GM18502 (cell line): ENCODE measurements around the gene TSR2.
"Not testable (repeated sequence)": the region's sequence is repeated elsewhere in the genome, so short reads cannot be mapped to it uniquely, and the experiment has no call there.

Source experiments
- ATAC-seq: cut with Tn5 transposase; IDR thresholded peaks from one replicate; pipeline ENCODE4 v1.9.1; 2021; ENCODE audit warnings: mild to moderate bottlenecking; ENCODE audit not compliant: unreplicated experiment, poor library complexity

The TSR2 gene

DNA sequence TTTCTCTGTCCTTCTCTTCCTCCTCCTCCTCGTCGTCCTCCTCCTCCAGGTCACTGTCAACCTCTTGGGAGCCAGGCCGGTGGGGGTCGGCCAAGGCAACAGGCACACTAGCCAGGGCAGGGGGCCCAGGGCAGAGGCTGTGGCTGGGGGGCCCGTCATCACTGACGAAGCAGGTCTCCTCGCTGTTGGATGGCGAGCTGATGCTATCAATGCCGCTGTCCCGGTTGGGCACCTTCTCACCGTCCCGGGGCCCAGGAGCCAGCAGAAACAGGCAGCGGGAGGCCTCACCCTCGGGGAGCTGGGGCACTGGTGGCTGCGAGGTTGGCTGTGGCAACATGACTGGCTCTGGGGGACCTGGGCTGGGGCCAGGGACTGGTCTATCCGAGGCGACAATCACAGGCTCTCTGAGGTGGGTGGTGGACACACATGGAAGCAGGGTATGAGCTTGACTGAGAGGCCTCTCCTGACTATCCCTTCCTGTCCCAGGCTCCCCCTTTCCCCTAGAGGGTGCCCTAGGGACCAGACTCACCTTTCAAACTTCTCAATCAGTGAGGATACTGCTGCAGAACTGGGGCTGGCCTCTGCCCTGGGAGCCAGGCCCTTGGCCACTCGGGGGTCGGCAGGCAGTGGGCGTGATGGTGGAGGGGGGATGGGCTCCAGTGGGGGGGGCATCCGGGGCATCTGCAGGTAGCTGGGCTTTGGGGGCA lies 30.0 kb downstream of the TSR2 start:
- ATAC-seq: no peak

DNA sequence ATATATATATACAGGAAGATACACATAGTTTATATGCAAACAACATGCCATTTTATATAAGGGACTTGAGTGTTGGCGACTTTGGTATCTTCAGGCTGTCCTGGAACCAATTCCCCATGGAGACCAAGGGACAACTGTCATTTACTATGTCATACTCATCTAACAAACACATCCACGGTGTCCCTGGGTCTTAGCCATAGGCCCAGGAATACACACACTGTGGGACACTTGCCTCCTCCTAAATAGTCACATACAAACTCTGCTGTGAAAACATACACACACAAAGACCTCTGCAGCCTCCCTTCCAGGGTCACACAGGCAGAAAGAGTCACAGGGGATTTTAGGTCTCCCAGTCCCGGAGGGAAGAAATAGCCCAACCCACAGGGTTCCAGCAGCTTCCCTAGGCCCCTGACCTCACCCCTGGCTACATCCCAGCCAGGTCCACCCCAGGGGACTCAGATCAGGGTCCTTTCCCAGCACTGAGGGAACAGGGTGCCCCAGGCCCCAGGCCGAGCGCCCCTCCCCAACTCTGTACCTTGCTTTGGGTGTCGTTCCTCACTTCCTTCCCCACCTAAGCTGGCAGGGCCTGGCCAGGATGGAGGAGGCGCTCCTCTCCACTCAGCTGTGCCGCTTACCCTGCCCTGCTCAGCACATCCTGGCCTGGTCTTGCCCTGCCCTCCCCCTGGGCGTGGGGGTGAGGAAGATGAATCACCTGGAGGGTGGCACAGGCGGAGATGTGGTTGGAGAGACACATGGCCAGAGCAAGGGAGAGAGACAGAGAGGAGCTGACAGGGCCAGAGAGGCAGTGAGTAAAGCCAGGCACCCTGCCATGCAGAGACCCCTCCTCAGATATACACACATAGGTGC lies 34.0 kb downstream of the TSR2 start:
- ATAC-seq: no peak

DNA sequence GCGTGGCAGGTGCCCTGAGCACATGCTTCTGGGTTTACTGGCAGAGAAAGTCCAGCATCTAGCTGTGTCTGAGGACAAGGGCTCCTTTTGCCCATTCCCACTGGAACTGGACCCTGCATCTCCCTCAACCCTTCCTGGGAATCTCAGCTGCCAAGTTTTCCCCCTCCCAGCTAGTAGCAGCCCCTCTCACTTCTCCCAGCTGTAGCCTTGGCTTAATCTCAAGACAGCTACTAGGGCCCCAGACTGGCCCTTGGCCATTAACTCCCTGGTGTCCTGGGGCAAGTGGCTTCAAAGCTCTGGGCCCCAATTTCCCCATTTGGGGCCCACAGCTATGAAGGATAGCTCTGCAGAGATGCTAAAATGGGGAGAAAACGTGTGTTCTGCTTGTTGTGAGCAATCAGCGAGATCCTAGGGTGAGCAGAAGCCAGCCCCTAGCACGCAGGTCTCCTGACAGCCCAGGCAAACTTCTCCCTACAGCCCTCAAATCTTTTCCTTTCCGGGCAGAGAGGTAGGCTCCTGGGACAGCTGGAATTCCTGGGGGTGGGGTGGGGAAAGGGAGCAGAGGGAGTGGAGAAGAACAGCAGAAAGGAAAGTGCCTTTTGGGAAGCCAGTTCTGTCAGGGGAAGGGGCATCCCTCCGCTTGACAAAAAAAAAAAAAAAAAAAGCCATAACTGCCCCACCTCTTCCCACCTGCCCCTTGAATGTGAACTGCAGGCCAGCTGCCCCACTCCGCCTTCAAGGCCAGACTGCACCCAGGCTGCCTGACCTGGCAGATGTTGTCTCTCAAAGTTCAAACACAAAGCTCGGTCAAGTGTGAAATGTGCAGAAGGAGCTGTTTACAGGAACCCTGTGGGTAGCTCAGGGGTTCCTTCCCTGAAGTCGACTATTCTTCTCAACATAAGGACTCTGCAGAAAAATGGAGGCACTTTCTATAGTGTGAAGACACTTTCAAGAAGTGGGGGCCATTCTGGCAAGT lies 39.2 kb downstream of the TSR2 start:
- ATAC-seq: no peak

DNA sequence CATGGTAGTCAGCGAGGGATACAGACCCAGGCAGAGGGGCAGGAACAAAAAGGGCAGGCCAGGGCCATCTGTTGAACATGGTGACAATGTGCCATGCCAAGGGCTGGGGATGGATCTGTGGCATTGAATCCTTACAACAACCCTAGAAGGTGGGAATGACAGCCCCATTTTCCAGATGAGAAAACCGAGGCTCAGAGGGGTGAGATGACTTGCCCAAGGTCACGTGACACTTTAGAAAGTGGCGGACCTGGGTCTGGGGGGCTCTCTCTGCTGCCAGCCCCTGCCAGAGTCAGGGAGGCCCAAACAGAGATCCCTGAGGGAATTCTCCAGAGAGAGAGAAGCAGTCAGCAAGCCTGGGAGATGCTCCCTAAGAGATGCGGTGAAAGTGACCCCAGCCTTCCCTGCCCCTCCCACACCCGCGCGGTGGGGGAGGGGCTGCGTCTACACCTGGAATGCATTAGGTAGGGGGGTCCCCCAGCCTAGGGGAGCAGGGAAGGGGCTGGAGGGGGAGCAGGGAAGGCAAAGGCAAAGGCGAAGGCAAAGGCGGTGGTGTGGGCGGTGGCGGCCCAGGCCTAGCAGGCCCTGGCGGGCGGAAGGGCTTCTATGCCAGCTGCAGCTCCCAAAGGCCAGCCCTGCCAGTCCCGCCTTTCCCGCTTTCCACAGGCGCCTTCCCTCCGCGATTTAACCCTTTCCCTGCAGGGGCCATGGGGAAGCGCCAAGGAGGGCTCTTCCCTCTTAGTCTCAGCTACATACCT lies 42.8 kb downstream of the TSR2 start:
- ATAC-seq: no peak

DNA sequence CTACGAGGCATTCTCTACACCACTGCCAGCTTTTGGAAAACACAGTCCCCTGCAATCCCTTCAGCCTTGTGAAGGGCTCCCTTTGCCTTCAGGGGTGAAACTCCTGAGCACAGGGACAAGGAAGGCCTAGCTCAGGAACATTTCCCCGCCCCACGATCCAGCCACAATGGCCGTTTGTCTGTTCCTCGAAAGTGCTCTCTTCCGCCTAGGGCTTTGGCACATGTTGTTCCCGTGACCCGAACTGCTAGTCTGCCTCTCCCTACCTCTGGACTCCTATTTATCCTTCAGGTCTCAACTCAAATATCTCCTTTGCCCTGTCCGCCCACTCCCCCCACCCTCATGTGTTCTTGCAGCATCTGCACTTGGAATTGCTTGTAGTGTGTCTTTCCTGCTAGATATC lies 43.7 kb downstream of the TSR2 start:
- no peak for ATAC-seq

DNA sequence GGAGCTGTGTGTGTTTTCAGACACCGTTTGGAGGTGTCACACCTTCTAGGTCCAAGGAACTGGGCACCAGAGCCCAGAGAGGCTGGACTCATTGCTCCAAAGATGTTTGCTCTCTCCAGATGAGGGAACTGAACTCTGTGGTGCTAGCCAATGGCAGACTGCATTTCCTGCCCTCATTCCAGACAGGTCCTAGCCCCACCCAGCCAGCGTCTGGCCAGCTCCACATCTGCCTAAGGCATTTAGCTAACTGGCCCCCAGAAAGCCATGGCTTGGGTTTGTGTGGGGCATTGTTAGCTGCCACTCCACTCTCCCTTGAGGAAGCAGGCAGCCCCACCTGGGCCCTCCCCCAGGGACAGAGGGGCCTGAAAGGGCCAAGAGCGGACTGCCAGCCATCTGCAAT lies 44.5 kb downstream of the TSR2 start:
- no peak for ATAC-seq

DNA sequence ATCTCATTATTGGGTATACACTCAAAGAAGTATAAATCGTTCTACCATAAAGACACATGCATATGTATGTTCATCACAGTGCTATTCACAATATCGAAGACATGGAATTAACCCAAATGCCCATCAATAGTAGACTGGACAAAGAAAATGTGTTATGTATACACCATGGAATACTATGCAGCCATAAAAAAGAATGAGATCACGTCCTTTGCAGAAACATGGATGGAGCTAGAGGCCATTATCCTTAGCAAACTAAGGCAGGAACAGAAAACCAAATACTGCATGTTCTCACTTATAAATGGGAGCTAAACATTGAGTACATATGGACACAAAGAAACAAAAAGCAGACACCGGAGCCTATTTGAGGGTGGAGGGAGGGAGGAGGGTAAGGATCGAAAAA lies 49.6 kb downstream of the TSR2 start:
- ATAC-seq: not testable (repeated sequence)

DNA sequence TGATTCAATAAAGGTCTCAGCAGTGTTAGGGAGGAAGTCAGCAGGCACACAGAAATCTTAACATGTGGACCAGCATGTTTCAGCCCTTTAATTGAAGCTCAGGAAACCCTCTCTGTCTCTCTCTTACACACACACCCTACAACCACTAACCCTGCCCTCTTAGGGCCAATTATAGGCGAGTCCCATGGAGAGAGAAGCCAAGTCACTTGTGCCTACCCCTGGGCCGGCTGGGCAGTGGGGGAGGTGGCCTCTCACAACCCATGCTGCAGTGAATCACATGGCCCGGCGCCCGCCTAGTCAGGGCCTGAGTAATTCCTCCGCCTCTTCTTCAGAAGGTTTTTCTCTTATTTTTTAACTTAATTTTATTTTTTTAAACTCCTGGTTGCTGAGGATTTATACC lies 52.1 kb downstream of the TSR2 start:
- ATAC-seq: no peak

DNA sequence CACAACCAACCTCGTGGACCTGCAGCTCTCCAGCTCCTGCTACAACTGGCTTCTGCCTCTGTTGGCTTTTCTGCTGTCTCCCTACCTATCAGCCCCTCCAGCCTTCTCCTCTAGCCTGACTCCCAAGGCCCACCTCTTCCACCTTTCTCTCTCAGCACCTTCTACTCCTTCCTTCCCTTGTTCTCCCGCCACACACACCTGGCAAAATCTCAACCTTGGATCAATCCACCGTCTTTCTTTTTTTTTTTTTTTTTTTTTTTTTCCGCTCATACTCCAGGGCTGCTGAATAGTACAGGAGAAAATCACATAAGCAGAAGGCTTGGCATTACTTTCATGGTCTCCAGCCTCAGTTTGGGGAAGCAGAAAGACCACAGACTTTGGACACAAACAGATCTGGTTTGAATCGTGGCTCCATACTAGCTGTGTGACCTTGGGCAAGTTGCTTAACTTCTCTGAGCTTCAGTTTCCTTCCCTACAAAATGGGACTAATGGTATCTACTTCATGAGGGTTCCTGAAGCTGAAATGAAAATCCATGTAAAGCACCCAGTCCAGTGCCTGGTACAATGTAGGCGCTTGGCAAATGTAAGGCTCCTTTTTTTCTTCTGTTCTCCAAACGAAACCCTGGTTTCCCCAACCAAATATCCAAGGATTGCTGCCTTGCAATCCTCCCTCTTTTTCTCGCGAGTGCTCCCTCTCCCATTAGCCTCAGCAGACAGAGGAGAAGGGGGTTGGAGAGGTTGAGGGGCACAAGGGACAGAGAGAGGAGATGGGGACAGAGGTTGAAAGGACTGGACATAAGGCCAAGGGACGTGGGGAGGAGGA lies 54.2 kb downstream of the TSR2 start:
- ATAC-seq: no peak
